Mesodermal cell (in vitro differentiated cells): ENCODE results near the gene PGAP3.

Experiments
- H3K27ac ChIP-seq: 2 replicates; pipeline ENCODE4 v1.7.0; 2013; ENCODE audit warnings: mild to moderate bottlenecking, low read depth, low read length, moderate library complexity; ENCODE audit not compliant: severe bottlenecking
- H3K36me3 ChIP-seq: 2 replicates; pipeline ENCODE4 v1.7.1; 2013; ENCODE audit warnings: mild to moderate bottlenecking, low read length, moderate library complexity; ENCODE audit not compliant: control insufficient read depth, insufficient read depth
- H3K4me1 ChIP-seq: one replicate; pipeline ENCODE4 v1.7.1; 2013; ENCODE audit warnings: mild to moderate bottlenecking, low read length; ENCODE audit not compliant: insufficient read depth, control insufficient read depth, poor library complexity, severe bottlenecking
- H3K4me3 ChIP-seq: 2 replicates; pipeline ENCODE4 v1.7.0; 2013; ENCODE audit warnings: low read length, control low read depth, mild to moderate bottlenecking; ENCODE audit not compliant: insufficient read depth, poor library complexity, severe bottlenecking; ENCODE audit errors: extremely low read depth
- H3K9me3 ChIP-seq: 2 replicates; pipeline ENCODE4 v1.7.1; 2013; ENCODE audit warnings: mild to moderate bottlenecking, low read length, moderate library complexity; ENCODE audit not compliant: control insufficient read depth
- WGBS, 2 experiments: methylation state at CpG; one replicate each; pipeline ENCODE4 v1.1.5; 2013; ENCODE audit warnings: missing lambda C conversion rate in 2 of 2; ENCODE audit not compliant: insufficient coverage in 2 of 2; 5-methylcytosine and 5-hydroxymethylcytosine counted together

PGAP3 gene

GRCh38 chr17:39624313-39624712 is 63.5 kb downstream of the PGAP3 start:
- Histone ChIP-seq H3K27ac (no peak overlapping the region), H3K4me3 (no peak overlapping the region), H3K9me3 (no peaks in the 10 kb centered on the region), H3K4me1 (peaks cover 4% of the 10 kb centered on the region), H3K36me3 (no peaks in the 10 kb centered on the region)
- WGBS, 2 experiments: 62 to 71% methylated on average over 6 to 7 of the region's 8 CpGs

- 10 to 12% methylated on average over 12 to 14 of the region's 16 CpGs for WGBS, 2 experiments
- H3K4me3 ChIP-seq: no peak overlapping the region
- no peaks in the 10 kb centered on the region for H3K36me3 ChIP-seq
- H3K27ac ChIP-seq: no peak overlapping the region
- H3K4me1 ChIP-seq: peaks cover 4% of the 10 kb centered on the region
- H3K9me3 ChIP-seq: no peaks in the 10 kb centered on the region
Measured at GRCh38 chr17:39623356-39623950, 64.4 kb downstream of the PGAP3 start.

- no peak overlapping the region for H3K27ac ChIP-seq
- 74 to 83% methylated on average over 4 to 10 of the region's 16 CpGs for WGBS, 2 experiments
Measured at GRCh38 chr17:39622380-39623006, 65.4 kb downstream of the PGAP3 start.

GRCh38 chr17:39621523-39622379 is 66.1 kb downstream of the PGAP3 start:
- Histone ChIP-seq H3K4me3 (no peak overlapping the region), H3K27ac (no peak overlapping the region), H3K36me3 (no peaks in the 10 kb centered on the region), H3K4me1 (peaks cover 2% of the 10 kb centered on the region), H3K9me3 (no peaks in the 10 kb centered on the region)
- WGBS, 2 experiments: 7 to 16% methylated on average over 19 to 22 of the region's 26 CpGs

More at GRCh38 chr17:39622380-39623006, 65.4 kb downstream of the PGAP3 start:
- Histone ChIP-seq H3K9me3 (no peaks in the 10 kb centered on the region), H3K36me3 (no peaks in the 10 kb centered on the region), H3K4me1 (peaks cover 4% of the 10 kb centered on the region), H3K4me3 (no peak overlapping the region)
